Large intestine (tissue), 3 donors: ENCODE data around the gene PCGF3. TPM values are rescaled to one million over a fixed set of nuclear protein-coding genes. Genes with fewer than 3 reads are reported as not detected.
"Not testable (repeated sequence)": the region's sequence is repeated elsewhere in the genome, so short reads cannot be mapped to it uniquely, and the experiment has no call there.

ENCODE experiments used
- DNase-seq, 2 donors: peaks; one replicate each; pipeline versions ENCODE4 v3.0.0 to v3.0.0-alpha.2; 2013
- H3K27ac ChIP-seq: one replicate; pipeline ENCODE4 v1.5.1; 2013; ENCODE audit warnings: low read length
- H3K27me3 ChIP-seq: 2 replicates; pipeline ENCODE4 v1.6.1; 2013; ENCODE audit warnings: low read length; ENCODE audit not compliant: control insufficient read depth, insufficient read depth
- H3K36me3 ChIP-seq: 2 replicates; pipeline ENCODE4 v1.6.1; 2013; ENCODE audit warnings: low read length; ENCODE audit not compliant: control insufficient read depth, insufficient read depth
- H3K4me1 ChIP-seq: one replicate; pipeline ENCODE4 v1.6.1; 2013; ENCODE audit warnings: low read length; ENCODE audit not compliant: control insufficient read depth, insufficient read depth
- H3K4me3 ChIP-seq: one replicate; pipeline ENCODE4 v1.5.1; 2013; ENCODE audit warnings: low read length
- H3K9me3 ChIP-seq: one replicate; pipeline ENCODE4 v1.6.1; 2013; ENCODE audit warnings: mild to moderate bottlenecking, low read depth, low read length, moderate library complexity; ENCODE audit not compliant: control insufficient read depth
- WGBS: methylation state at CpG from one replicate; pipeline ENCODE4 v1.1.5; 2013; ENCODE audit warnings: low lambda C conversion rate; ENCODE audit not compliant: insufficient coverage; 5-methylcytosine and 5-hydroxymethylcytosine counted together
- polyA plus RNA-seq: library from polyadenylated mRNA; unstranded; fragments of 120-200 nt; gene quantifications from one replicate; pipeline ENCODE4 v1.2.1, GENCODE V29; 2013

PCGF3 gene
- polyA plus RNA-seq, 1 donor: 78.0 TPM

- Histone ChIP-seq H3K9me3 (peaks cover 24% of the 10 kb centered on the region), H3K27ac (no peak overlapping the region), H3K36me3 (peaks cover 19% of the 10 kb centered on the region), H3K4me3 (no peak overlapping the region), H3K4me1 (peaks cover 15% of the 10 kb centered on the region), H3K27me3 (no peaks in the 10 kb centered on the region)
- 61% methylated on average over 3 of the region's 16 CpGs for WGBS
- DNase-seq: no peak
Measured at GRCh38 chr4:726235-726787, 20.7 kb downstream of the PCGF3 start.

- H3K9me3 ChIP-seq: peaks cover 21% of the 10 kb centered on the region
- no peak for DNase-seq
- no peak overlapping the region for H3K27ac ChIP-seq
- WGBS: no CpG with 5 or more reads among the region's 17 CpGs
- no peak overlapping the region for H3K4me3 ChIP-seq
- H3K27me3 ChIP-seq: no peaks in the 10 kb centered on the region
- peaks cover 15% of the 10 kb centered on the region for H3K4me1 ChIP-seq
- H3K36me3 ChIP-seq: peaks cover 19% of the 10 kb centered on the region
Measured at GRCh38 chr4:726838-727237, 21.2 kb downstream of the PCGF3 start.

GRCh38 chr4:727576-727975 is 21.9 kb downstream of the PCGF3 start:
- 33% methylated on average over 1 of the region's 6 CpGs for WGBS
- DNase-seq: no peak
- Histone ChIP-seq H3K4me1 (peaks cover 15% of the 10 kb centered on the region), H3K9me3 (peaks cover 19% of the 10 kb centered on the region), H3K36me3 (peaks cover 23% of the 10 kb centered on the region), H3K27ac (no peak overlapping the region), H3K27me3 (no peaks in the 10 kb centered on the region), H3K4me3 (no peak overlapping the region)

- Histone ChIP-seq H3K27ac (no peak overlapping the region), H3K4me1 (peaks cover 7% of the 10 kb centered on the region), H3K36me3 (peaks cover 35% of the 10 kb centered on the region), H3K4me3 (no peak overlapping the region), H3K9me3 (peaks cover 14% of the 10 kb centered on the region), H3K27me3 (no peaks in the 10 kb centered on the region)
- no peak for DNase-seq
- 100% methylated on average over 1 of the region's 20 CpGs for WGBS
Measured at GRCh38 chr4:729336-730315, 24.0 kb downstream of the PCGF3 start.

GRCh38 chr4:730511-730910 is 24.9 kb downstream of the PCGF3 start:
- peaks cover 11% of the 10 kb centered on the region for H3K9me3 ChIP-seq
- DNase-seq: no peak
- no CpG with 5 or more reads among the region's 27 CpGs for WGBS
- H3K36me3 ChIP-seq: peaks cover 42% of the 10 kb centered on the region
- H3K27me3 ChIP-seq: no peaks in the 10 kb centered on the region
- H3K4me1 ChIP-seq: peaks cover 3% of the 10 kb centered on the region
- no peak overlapping the region for H3K4me3 ChIP-seq
- no peak overlapping the region for H3K27ac ChIP-seq

- DNase-seq, H3K27me3 ChIP-seq, H3K4me3 ChIP-seq, H3K27ac ChIP-seq, H3K4me1 ChIP-seq: not testable (repeated sequence)
- Histone ChIP-seq H3K9me3 (peaks cover 12% of the 10 kb centered on the region), H3K36me3 (peaks cover 46% of the 10 kb centered on the region)
- WGBS: 80% methylated on average over 1 of the region's 68 CpGs
Measured at GRCh38 chr4:730946-731904, 25.6 kb downstream of the PCGF3 start.

- H3K4me3 ChIP-seq, H3K27ac ChIP-seq, H3K4me1 ChIP-seq, H3K27me3 ChIP-seq, DNase-seq: not testable (repeated sequence)
- WGBS: no CpG with 5 or more reads among the region's 27 CpGs
- Histone ChIP-seq H3K36me3 (peaks cover 51% of the 10 kb centered on the region), H3K9me3 (peaks cover 17% of the 10 kb centered on the region)
Measured at GRCh38 chr4:731954-732353, 26.3 kb downstream of the PCGF3 start.

GRCh38 chr4:732486-732885 is 26.9 kb downstream of the PCGF3 start:
- H3K27me3 ChIP-seq: no peaks in the 10 kb centered on the region
- peaks cover 55% of the 10 kb centered on the region for H3K36me3 ChIP-seq
- DNase-seq: no peak
- peaks cover 17% of the 10 kb centered on the region for H3K9me3 ChIP-seq
- no peak overlapping the region for H3K27ac ChIP-seq
- WGBS: no CpG with 5 or more reads among the region's 20 CpGs
- peaks cover 3% of the 10 kb centered on the region for H3K4me1 ChIP-seq
- no peak overlapping the region for H3K4me3 ChIP-seq

- WGBS: no CpG with 5 or more reads among the region's 32 CpGs
- no peaks in the 10 kb centered on the region for H3K4me1 ChIP-seq
- peaks cover 60% of the 10 kb centered on the region for H3K36me3 ChIP-seq
- H3K27me3 ChIP-seq: no peaks in the 10 kb centered on the region
- no peak overlapping the region for H3K27ac ChIP-seq
- peaks cover 20% of the 10 kb centered on the region for H3K9me3 ChIP-seq
- no peak overlapping the region for H3K4me3 ChIP-seq
- no peak for DNase-seq
Measured at GRCh38 chr4:732911-733630, 27.4 kb downstream of the PCGF3 start.
